ENCODE measurements around the gene EEPD1.

- TF ChIP-seq MAFK (IDR thresholded peaks at IDR 0.05; ENCODE audit: partially characterized antibody) (no peak), RCOR1 (IDR thresholded peaks at IDR 0.05; ENCODE audit: low read depth, low read length) (no peak), PBX3 (IDR thresholded peaks at IDR 0.05) (no peak)
- TF ChIP-seq, protein P1, sequence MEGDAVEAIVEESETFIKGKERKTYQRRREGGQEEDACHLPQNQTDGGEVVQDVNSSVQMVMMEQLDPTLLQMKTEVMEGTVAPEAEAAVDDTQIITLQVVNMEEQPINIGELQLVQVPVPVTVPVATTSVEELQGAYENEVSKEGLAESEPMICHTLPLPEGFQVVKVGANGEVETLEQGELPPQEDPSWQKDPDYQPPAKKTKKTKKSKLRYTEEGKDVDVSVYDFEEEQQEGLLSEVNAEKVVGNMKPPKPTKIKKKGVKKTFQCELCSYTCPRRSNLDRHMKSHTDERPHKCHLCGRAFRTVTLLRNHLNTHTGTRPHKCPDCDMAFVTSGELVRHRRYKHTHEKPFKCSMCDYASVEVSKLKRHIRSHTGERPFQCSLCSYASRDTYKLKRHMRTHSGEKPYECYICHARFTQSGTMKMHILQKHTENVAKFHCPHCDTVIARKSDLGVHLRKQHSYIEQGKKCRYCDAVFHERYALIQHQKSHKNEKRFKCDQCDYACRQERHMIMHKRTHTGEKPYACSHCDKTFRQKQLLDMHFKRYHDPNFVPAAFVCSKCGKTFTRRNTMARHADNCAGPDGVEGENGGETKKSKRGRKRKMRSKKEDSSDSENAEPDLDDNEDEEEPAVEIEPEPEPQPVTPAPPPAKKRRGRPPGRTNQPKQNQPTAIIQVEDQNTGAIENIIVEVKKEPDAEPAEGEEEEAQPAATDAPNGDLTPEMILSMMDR (IDR thresholded peaks at IDR 0.05), result no peak
- TF ChIP-seq, protein P2, sequence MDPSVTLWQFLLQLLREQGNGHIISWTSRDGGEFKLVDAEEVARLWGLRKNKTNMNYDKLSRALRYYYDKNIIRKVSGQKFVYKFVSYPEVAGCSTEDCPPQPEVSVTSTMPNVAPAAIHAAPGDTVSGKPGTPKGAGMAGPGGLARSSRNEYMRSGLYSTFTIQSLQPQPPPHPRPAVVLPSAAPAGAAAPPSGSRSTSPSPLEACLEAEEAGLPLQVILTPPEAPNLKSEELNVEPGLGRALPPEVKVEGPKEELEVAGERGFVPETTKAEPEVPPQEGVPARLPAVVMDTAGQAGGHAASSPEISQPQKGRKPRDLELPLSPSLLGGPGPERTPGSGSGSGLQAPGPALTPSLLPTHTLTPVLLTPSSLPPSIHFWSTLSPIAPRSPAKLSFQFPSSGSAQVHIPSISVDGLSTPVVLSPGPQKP (IDR thresholded peaks at IDR 0.05; ENCODE audit: low read depth, low read length), result no peak
These were observed 130.1 kb downstream of the EEPD1 start for GRCh38 chr7:36283181-36283580.
